Neuron (in vitro differentiated cells): ENCODE measurements around the gene PSTPIP2.
A peak's percentile ranks its signal among the peaks of the same experiment; 100 is the strongest.
"Not testable (repeated sequence)": the region's sequence is repeated elsewhere in the genome, so short reads cannot be mapped to it uniquely, and the experiment has no call there.

Experiments used
- H2AFZ ChIP-seq: one replicate; pipeline ENCODE4 v1.6.1; 2013; ENCODE audit warnings: low read depth, mild to moderate bottlenecking, inconsistent platforms, low read length, moderate library complexity
- H3K27me3 ChIP-seq: one replicate; pipeline ENCODE4 v1.6.1; 2013; ENCODE audit warnings: low read length; ENCODE audit not compliant: insufficient read depth
- H3K36me3 ChIP-seq: one replicate; pipeline ENCODE4 v1.6.1; 2013; ENCODE audit warnings: low read length; ENCODE audit not compliant: insufficient read depth
- H3K4me1 ChIP-seq: one replicate; pipeline ENCODE4 v1.6.1; 2013; ENCODE audit warnings: low read length; ENCODE audit not compliant: insufficient read depth
- H3K4me3 ChIP-seq: 2 replicates; pipeline ENCODE4 v1.5.1; 2013; ENCODE audit warnings: mild to moderate bottlenecking, low read length, moderate library complexity
- H3K9me3 ChIP-seq: one replicate; pipeline ENCODE4 v1.6.1; 2013; ENCODE audit warnings: low read length

PSTPIP2 gene

GRCh38 chr18:46071653-46072375 lies at the start of gene PSTPIP2:
TSS of gene PSTPIP2 (minus strand) at chr18:46072260. CDS start at chr18:46072188, 72 bp downstream.
- H2AFZ ChIP-seq = peak within 1 kb of the TSS; percentile 83
- peaks cover 9% of the 10 kb centered on the region for H3K4me1 ChIP-seq
- no peaks in the 10 kb centered on the region for H3K36me3 ChIP-seq
- H3K27me3 ChIP-seq = no peaks in the 10 kb centered on the region
- H3K4me3 ChIP-seq = peak within 1 kb of the TSS; percentile 64
- peaks cover 2% of the 10 kb centered on the region for H3K9me3 ChIP-seq

GRCh38 chr18:46113751-46114150 lies 41.7 kb upstream of the PSTPIP2 start:
- no peak overlapping the region for H2AFZ ChIP-seq
- H3K4me1 ChIP-seq = no peaks in the 10 kb centered on the region
- H3K4me3 ChIP-seq = no peak overlapping the region
- H3K27me3 ChIP-seq = no peaks in the 10 kb centered on the region
- peaks cover 3% of the 10 kb centered on the region for H3K9me3 ChIP-seq
- H3K36me3 ChIP-seq = peaks cover 54% of the 10 kb centered on the region

- H3K4me3 ChIP-seq = no peak overlapping the region
- peaks cover 3% of the 10 kb centered on the region for H3K9me3 ChIP-seq
- H2AFZ ChIP-seq = no peak overlapping the region
- no peaks in the 10 kb centered on the region for H3K27me3 ChIP-seq
- peaks cover 54% of the 10 kb centered on the region for H3K36me3 ChIP-seq
- H3K4me1 ChIP-seq = no peaks in the 10 kb centered on the region
These were observed 38.3 kb upstream of the PSTPIP2 start for GRCh38 chr18:46110406-46110805.

GRCh38 chr18:46109386-46109785 lies 37.3 kb upstream of the PSTPIP2 start:
- peaks cover 2% of the 10 kb centered on the region for H3K4me1 ChIP-seq

GRCh38 chr18:46104128-46104911 lies 32.3 kb upstream of the PSTPIP2 start, which contains the start of gene HAUS1:
TSS of gene HAUS1 (plus strand) at chr18:46104385. CDS start at chr18:46104412, 27 bp downstream.
- no peaks in the 10 kb centered on the region for H3K27me3 ChIP-seq
- peaks cover 5% of the 10 kb centered on the region for H3K4me1 ChIP-seq
- peaks cover 19% of the 10 kb centered on the region for H3K36me3 ChIP-seq
- H3K4me3 ChIP-seq = peak within 1 kb of the TSS; percentile 89
- H2AFZ ChIP-seq = peak within 1 kb of the TSS; percentile 88
- H3K9me3 ChIP-seq = no peaks in the 10 kb centered on the region

More at GRCh38 chr18:46109386-46109785, 37.3 kb upstream of the PSTPIP2 start:
- Histone ChIP-seq H3K4me3 (no peak overlapping the region), H3K9me3 (peaks cover 3% of the 10 kb centered on the region), H3K27me3 (no peaks in the 10 kb centered on the region), H3K36me3 (peaks cover 45% of the 10 kb centered on the region), H2AFZ (no peak overlapping the region)

- Histone ChIP-seq H3K9me3 (no peaks in the 10 kb centered on the region), H3K27me3 (no peaks in the 10 kb centered on the region), H3K4me1 (peaks cover 15% of the 10 kb centered on the region), H2AFZ (no peak overlapping the region), H3K4me3 (no peak overlapping the region), H3K36me3 (peaks cover 14% of the 10 kb centered on the region)
These were observed 27.4 kb upstream of the PSTPIP2 start for GRCh38 chr18:46099463-46099862.

- H3K4me3 ChIP-seq = peak overlapping the region; percentile 88
- no peaks in the 10 kb centered on the region for H3K9me3 ChIP-seq
- H3K4me1 ChIP-seq = peaks cover 12% of the 10 kb centered on the region
- H3K36me3 ChIP-seq = peaks cover 18% of the 10 kb centered on the region
- H3K27me3 ChIP-seq = no peaks in the 10 kb centered on the region
- H2AFZ ChIP-seq = peak overlapping the region; percentile 94
These were observed 26.5 kb upstream of the PSTPIP2 start for GRCh38 chr18:46098616-46098933.

GRCh38 chr18:46097801-46098615 lies 25.9 kb upstream of the PSTPIP2 start, which contains the start of gene ATP5F1A:
TSS of gene ATP5F1A (minus strand) at chr18:46098296. CDS start at chr18:46098231, 65 bp downstream.
- peaks cover 23% of the 10 kb centered on the region for H3K36me3 ChIP-seq
- peaks cover 12% of the 10 kb centered on the region for H3K4me1 ChIP-seq
- no peaks in the 10 kb centered on the region for H3K27me3 ChIP-seq
- peak within 1 kb of the TSS; percentile 94 for H2AFZ ChIP-seq
- H3K9me3 ChIP-seq = no peaks in the 10 kb centered on the region
- H3K4me3 ChIP-seq = peak within 1 kb of the TSS; percentile 88

GRCh38 chr18:46097431-46097800 lies 25.4 kb upstream of the PSTPIP2 start:
- peaks cover 27% of the 10 kb centered on the region for H3K36me3 ChIP-seq
- H3K9me3 ChIP-seq = no peaks in the 10 kb centered on the region
- no peaks in the 10 kb centered on the region for H3K27me3 ChIP-seq
- H3K4me3 ChIP-seq = peak overlapping the region; percentile 88
- peaks cover 12% of the 10 kb centered on the region for H3K4me1 ChIP-seq
- H2AFZ ChIP-seq = peak overlapping the region; percentile 94

GRCh38 chr18:46096651-46097300 lies 24.7 kb upstream of the PSTPIP2 start:
- H3K4me1 ChIP-seq = peaks cover 12% of the 10 kb centered on the region
- H3K4me3 ChIP-seq = peak overlapping the region; percentile 88
- no peak overlapping the region for H2AFZ ChIP-seq
- no peaks in the 10 kb centered on the region for H3K9me3 ChIP-seq
- peaks cover 33% of the 10 kb centered on the region for H3K36me3 ChIP-seq
- no peaks in the 10 kb centered on the region for H3K27me3 ChIP-seq

GRCh38 chr18:46095532-46095931 lies 23.5 kb upstream of the PSTPIP2 start:
- Histone ChIP-seq H2AFZ (no peak overlapping the region), H3K4me1 (peaks cover 12% of the 10 kb centered on the region), H3K4me3 (no peak overlapping the region), H3K27me3 (no peaks in the 10 kb centered on the region), H3K36me3 (peaks cover 43% of the 10 kb centered on the region), H3K9me3 (no peaks in the 10 kb centered on the region)

- H3K4me1 ChIP-seq, H2AFZ ChIP-seq, H3K9me3 ChIP-seq, H3K27me3 ChIP-seq, H3K4me3 ChIP-seq: not testable (repeated sequence)
- peaks cover 94% of the 10 kb centered on the region for H3K36me3 ChIP-seq
These were observed 16.4 kb upstream of the PSTPIP2 start for GRCh38 chr18:46088501-46088900.
